ENCODE measurements around the gene SOX6.

- no peak for TF ChIP-seq CTCF (IDR thresholded peaks at IDR 0.05)
- TF ChIP-seq ZFX (IDR thresholded peaks at IDR 0.05; ENCODE audit: borderline replicate concordance), result no peak
Observed at GRCh38 chr11:15943418-15944197, 412.7 kb downstream of the SOX6 start.

Measured in 22Rv1 (cell line).